ENCODE results near the gene MAN1C1.
"Not testable (repeated sequence)": the region's sequence is repeated elsewhere in the genome, so short reads cannot be mapped to it uniquely, and the experiment has no call there.

Gene MAN1C1

GRCh38 chr1:25698252-25698651 is 81.7 kb downstream of the MAN1C1 start:
- DNase-seq (ENCODE audit: low read depth) = no peak

- not testable (repeated sequence) for DNase-seq (ENCODE audit: low read depth)
Measured at GRCh38 chr1:25699059-25699458, 82.5 kb downstream of the MAN1C1 start.

- DNase-seq (ENCODE audit: low read depth) = no peak
Measured at GRCh38 chr1:25699500-25700143, 83.0 kb downstream of the MAN1C1 start.

GRCh38 chr1:25700144-25700523 is 83.5 kb downstream of the MAN1C1 start:
- DNase-seq (ENCODE audit: low read depth) = no peak

GRCh38 chr1:25700626-25701025 is 84.0 kb downstream of the MAN1C1 start:
- DNase-seq (ENCODE audit: low read depth) = no peak

- DNase-seq (ENCODE audit: low read depth) = no peak
Measured at GRCh38 chr1:25701030-25701785, 84.6 kb downstream of the MAN1C1 start.

GRCh38 chr1:25702101-25702775 is 85.6 kb downstream of the MAN1C1 start:
- no peak for DNase-seq (ENCODE audit: low read depth)

- no peak for DNase-seq (ENCODE audit: low read depth)
Measured at GRCh38 chr1:25703041-25703440, 86.5 kb downstream of the MAN1C1 start.

GRCh38 chr1:25703671-25704266 is 87.2 kb downstream of the MAN1C1 start:
- DNase-seq (ENCODE audit: low read depth) = no peak

- DNase-seq (ENCODE audit: low read depth) = peak; percentile 5
Measured at GRCh38 chr1:25704267-25704691, 87.7 kb downstream of the MAN1C1 start.

GRCh38 chr1:25705699-25706098 is 89.1 kb downstream of the MAN1C1 start:
- DNase-seq (ENCODE audit: low read depth) = no peak

- DNase-seq (ENCODE audit: low read depth) = no peak
Measured at GRCh38 chr1:25706146-25707089, 89.8 kb downstream of the MAN1C1 start.

GRCh38 chr1:25707280-25708016 is 90.9 kb downstream of the MAN1C1 start:
- no peak for DNase-seq (ENCODE audit: low read depth)

- no peak for DNase-seq (ENCODE audit: low read depth)
Measured at GRCh38 chr1:25710583-25711347, 94.2 kb downstream of the MAN1C1 start.

GRCh38 chr1:25711555-25712298 is 95.1 kb downstream of the MAN1C1 start:
- DNase-seq (ENCODE audit: low read depth) = peak; percentile 24

- DNase-seq (ENCODE audit: low read depth) = no peak
Measured at GRCh38 chr1:25712299-25712970, 95.8 kb downstream of the MAN1C1 start.

- no peak for DNase-seq (ENCODE audit: low read depth)
Measured at GRCh38 chr1:25713961-25714360, 97.4 kb downstream of the MAN1C1 start.

GRCh38 chr1:25714372-25714931 is 97.9 kb downstream of the MAN1C1 start:
- DNase-seq (ENCODE audit: low read depth) = no peak

Measured in stimulated activated CD8-positive, alpha-beta memory T cell treated with anti-CD3 and anti-CD28 coated beads, Interleukin-12 subunit alpha, Interleukin-12 subunit beta, amount 100 ng/mL, for 4 hours (primary cell).